Left kidney (tissue), 2 donors: ENCODE results near the gene ACTR6. TPM values are rescaled to one million over a fixed set of nuclear protein-coding genes. Genes with fewer than 3 reads are reported as not detected.
"Not testable (repeated sequence)": the region's sequence is repeated elsewhere in the genome, so short reads cannot be mapped to it uniquely, and the experiment has no call there.

Source experiments
- DNase-seq: peaks from one replicate; pipeline ENCODE4 v3.0.0-alpha.2; 2013
- polyA plus RNA-seq: library from polyadenylated mRNA; unstranded; fragments of 120-200 nt; gene quantifications from one replicate; pipeline ENCODE4 v1.2.1, GENCODE V29; 2013; ENCODE audit not compliant: insufficient read length

Gene ACTR6
- polyA plus RNA-seq, 1 donor: 39.2 TPM

DNA sequence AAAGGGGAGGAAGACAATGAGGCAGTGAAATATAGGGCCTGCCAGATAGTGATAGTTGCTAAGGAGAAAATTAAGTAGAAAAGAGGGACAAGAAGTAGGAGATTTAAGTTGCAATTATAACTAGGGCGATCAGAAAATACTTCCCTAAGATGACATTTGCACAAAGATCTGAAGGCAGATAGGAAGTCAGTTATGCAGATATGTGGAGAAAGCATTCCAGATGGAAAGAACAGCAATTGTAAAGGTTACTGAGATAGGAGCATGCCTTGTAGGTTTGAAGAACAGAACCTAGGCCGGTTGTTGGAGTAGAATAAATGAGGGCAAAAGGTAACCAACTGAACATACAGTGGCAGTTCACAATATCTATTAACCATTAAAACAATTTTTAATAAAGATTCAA, 21.4 kb upstream of the ACTR6 start:
- DNase-seq: no peak

- DNase-seq: no peak
Observed at GRCh38 chr12:100184549-100185145, 16.0 kb upstream of the ACTR6 start.

GRCh38 chr12:100185361-100185894, 15.2 kb upstream of the ACTR6 start:
- DNase-seq: no peak

GRCh38 chr12:100186071-100186470, 14.5 kb upstream of the ACTR6 start:
- DNase-seq: no peak

GRCh38 chr12:100187068-100187467, 13.5 kb upstream of the ACTR6 start:
- no peak for DNase-seq

DNA sequence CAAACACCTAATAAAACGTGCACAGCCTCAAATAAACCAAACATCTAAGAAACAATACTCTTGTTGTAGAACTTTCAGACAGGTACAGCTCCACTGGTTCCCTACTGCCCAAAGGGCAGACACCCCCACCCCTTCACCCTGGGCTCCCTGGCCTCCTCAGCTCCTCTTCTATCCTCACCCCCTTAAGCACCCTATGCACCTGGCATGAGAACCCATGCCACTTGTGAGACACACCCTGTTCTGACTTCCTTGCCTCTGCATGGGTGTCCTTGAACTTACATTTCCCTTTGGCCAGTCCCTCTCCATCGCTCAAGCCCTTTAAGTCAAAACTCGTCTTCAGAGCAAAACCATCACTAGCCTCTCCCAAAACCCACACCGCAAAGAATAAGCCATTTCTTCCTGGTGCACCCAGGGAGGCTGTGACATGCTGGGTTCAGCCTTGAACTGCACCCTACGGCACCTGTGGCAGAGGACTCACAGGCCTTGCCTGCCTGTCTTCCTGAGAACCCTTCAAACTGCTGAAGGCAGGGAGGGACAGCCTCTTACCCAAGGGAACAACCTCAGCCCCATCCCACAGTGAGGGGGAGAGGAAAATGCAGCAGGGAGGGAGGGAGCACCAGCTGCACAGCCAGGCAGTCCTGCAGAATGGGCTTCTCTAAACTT, 12.6 kb upstream of the ACTR6 start:
- DNase-seq: no peak

DNA sequence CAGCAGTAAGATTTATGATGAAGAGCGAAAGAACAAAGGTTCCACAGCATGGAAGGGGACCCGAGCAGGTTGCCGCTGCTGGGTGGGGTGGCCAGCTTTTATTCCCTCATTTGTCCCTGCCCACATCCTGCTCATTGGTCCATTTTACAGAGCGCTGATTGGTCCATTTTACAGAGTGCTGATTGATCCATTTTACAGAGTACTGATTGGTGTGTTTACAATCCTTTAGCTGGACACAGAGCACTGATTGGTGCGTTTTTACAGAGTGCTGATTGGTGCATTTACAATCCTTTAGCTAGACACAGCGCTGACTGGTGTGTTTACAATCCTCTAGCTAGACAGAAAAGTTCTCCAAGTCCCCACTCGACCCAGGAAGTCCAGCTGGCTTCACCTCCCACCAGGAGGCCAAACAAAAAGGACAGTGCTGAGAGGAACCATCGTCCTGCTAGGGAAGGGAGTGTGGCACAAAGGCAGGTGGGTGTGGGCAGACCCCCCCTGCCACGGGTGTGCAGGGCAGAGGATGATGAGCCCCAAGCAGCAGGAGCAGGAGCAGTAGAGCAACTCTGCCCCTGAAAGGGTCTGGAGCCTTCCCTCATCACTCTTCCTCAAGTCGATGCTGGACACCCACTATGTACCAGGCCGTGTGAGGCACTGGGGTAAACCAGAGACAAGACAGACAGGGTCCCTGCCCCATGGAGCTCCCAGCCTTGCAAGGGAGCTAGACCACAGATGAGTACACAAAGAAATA, 11.6 kb upstream of the ACTR6 start:
- DNase-seq: not testable (repeated sequence)

DNA sequence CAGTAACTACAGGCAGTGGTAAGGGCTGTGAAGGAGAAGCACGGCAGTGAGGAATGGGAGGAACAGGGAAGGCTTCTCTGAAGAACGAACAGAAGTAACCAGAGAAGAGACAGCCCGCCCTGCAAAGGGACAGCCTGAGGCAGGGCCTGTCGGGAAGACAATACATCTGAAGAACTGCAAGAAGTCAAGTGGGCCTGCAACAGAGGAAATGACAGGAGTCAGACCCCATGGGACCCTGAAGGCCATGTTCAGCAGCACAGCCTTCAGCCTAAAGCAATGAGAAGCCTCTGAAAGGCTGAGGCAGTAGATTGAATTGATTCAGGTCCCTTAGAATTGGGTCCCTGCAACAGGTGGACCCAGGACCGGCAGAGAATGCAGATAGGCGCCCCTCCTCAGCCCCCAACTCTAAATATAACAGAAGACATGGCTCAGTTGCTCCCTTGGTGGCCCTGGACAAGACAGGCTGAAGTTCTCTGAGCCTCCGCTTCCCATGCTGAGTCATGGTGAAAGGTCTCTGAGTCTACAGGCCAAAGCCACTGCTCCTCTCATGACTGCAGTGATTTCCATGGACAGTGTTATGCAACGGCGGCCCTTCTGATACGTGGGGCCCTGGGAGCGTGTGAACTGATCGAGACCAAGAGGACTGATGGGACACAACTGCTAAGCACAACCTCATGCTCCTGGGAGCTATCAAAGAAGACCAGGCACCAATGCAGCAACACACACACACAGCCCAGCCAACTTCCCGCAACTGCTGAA, 10.8 kb upstream of the ACTR6 start:
- DNase-seq: no peak

DNA sequence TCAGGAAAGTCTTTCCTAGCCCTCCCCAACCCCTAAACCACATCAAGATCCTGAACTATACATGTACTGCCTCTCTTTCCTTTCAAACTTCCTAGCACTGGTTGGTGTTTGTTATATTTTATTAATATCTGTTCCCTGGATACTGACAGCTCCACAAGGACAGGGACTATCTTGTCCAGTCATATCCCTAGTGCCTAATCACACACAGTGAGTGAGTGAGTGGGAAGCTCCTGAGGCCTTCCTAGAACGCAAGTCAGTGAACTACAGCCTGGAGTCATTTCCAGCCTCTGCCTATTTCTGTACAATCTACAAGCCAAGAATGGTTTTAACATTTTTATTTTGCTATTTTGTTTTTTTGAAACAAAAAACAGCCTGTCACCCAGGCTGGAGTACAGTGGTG, 7.5 kb upstream of the ACTR6 start:
- DNase-seq: no peak

DNA sequence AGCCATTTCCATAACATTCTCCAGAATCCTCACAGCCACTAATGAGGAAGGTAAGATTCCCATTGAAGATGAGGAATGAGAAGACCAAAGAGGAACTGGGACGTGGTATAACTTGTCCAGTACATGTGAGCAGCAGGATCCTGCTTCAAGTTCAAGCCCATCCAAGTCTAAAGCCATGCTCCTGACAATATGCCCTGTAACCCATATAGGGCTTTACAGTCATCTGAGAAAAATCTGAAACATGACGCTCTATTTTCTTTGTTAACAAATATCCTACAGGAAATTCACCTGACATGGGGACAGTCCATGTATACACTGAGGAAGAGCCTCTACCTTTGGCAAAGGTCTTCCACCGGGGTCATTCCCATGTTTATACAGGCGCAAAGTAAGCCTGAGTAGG, 3.1 kb upstream of the ACTR6 start:
- no peak for DNase-seq

GRCh38 chr12:100199023-100199346, 1.6 kb upstream of the ACTR6 start:
- no peak for DNase-seq

GRCh38 chr12:100199347-100200149, 1.1 kb upstream of the ACTR6 start:
- DNase-seq: peak; percentile 45

DNA sequence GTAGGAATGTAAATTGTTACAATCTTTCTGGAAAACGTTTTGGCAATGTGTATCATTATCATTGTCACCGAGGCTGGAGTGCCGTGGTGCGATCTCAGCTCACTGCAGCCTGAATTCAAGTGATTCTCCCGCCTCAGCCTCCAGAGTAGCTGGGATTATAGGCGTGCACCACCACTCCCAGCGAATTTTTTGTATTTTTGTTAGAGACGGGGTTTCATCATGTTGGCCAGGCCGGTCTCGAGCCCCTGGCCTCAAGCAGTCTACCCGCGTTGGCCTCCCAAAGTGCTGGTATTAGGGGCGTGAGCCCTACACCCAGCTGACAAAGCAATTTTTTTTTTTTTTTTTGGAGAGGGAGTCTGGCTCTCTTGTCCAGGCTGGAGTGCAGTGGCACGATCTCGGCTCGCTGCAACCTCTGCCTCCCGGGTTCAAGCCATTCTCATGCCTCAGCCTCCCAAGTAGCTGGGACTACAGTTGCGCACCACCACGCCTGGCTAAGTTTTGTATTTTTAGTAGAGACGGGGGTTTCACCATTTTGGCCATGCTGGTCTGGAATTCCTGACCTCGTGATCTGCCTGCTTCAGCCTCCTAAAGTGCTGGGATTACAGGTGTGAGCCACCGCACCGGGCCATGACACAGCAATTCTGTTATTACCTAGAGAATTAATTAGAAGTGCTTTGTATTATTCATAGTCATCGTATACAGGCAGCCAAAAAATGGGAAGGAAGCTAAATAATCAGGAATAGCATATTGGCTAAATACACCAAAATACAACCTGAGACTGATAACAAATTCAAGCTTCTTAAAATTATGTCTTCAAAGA, 1.2 kb downstream of the ACTR6 start:
- no peak for DNase-seq

DNA sequence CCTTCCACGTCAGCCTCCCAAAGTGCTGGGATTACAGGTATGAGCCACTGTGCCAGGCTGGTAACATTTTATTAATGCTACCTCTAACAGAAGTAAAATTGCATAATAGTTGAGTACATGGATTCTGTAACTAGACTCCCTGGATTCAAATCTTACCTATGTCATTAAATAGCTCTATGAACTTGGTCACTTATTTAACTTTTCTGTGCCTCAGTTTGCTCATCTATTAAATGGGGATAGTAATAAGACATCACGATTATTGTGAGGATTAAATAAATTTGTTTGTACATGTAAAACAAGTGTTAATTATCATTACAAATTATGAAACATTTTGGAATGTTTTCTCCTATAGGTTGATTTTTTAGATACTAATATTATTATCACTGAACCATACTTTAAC, 6.7 kb downstream of the ACTR6 start:
- DNase-seq: no peak

GRCh38 chr12:100208834-100209233, 8.2 kb downstream of the ACTR6 start:
- no peak for DNase-seq

DNA sequence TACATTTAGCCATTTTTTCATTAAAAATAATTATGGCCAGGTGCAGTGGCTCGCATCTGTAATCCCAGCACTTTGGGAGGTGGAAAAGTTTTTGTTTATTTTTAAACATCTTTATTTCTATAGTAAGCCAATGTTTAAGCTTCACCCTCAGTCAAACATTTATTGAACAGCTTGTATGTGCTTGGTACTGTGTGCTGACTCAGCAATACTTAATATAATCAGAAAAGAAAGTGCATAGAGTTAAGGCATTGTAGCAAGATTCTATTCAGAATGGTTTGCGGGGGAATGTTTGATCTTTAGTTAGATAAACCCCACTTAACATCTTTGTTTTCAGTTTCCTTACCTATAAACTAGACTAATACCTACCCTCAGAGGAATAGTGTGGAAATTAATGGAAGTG, 11.1 kb downstream of the ACTR6 start:
- DNase-seq: no peak

DNA sequence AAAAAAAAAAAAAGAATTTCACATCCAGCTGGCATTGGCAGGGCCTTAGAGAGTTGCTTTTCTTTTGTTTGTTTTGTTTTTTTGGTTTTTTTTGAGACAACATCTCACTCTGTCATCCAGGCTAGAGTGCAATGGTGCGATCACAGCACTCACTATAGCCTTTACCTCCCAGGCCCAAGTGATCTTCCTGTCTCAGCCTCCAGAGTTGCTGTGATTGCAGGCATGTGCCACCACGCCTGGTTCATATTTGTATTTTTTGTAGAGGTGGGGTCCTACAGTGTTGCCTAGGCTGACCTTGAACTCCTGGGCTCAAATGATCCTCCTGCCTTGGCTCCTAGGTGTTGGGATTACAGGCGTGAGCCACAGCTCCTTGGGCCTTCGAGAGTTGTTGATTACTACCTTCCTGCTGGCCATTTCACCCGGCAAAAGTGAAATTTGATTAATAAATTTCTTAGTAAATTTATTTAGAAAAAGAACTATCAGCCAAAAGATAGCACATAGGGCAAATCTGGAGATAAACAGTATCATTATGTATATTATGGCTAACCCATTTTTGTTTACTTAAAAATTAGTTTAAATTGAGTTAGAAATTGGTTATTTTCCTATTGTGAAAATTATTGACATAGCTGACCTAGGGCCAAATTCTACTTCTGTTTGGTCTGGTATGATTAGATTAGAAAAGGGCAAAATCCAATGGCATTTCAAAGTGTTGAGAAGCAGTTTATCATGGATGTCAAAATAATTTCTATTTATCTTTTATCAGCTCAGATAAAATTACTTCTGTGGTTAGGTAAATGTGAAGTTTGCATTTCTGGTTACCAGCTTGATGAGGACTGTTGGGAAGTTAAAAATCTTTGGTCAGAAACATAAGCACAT, 12.6 kb downstream of the ACTR6 start:
- no peak for DNase-seq

- no peak for DNase-seq
Observed at GRCh38 chr12:100214518-100214917, 13.9 kb downstream of the ACTR6 start.

- no peak for DNase-seq
Observed at GRCh38 chr12:100215209-100215608, 14.6 kb downstream of the ACTR6 start.

DNA sequence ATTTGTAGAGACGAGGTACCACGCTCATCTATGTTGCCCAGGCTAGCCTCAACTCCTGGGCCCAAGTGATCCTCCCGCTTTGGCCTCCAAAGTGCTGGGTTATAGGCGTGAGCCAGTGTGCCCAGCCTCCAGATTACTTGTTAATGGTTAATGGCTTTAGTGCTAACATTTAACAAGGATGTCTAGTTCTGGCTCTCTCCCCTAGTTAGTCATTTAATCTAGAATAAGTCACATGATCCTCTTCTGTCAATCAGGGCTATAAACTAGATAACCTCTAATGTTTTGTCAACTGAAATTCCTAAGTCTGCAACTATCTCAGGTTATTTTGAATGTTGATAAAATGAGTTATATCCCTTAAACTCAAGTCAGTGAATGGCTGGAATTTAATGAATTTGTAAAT, 15.7 kb downstream of the ACTR6 start:
- DNase-seq: no peak
